ENCODE data around the gene MYO6.
"Not testable (repeated sequence)": the region's sequence is repeated elsewhere in the genome, so short reads cannot be mapped to it uniquely, and the experiment has no call there.

Gene MYO6

GRCh38 chr6:75748743-75749538, at the start of gene MYO6:
Gene MYO6 (plus strand): TSS chr6:75749239. CDS start chr6:75817548, 68,309 bp downstream.
- peak; percentile 70 for DNase-seq

- DNase-seq = not testable (repeated sequence)
Observed at GRCh38 chr6:75708334-75708733, 40.7 kb upstream of the MYO6 start.

GRCh38 chr6:75711173-75711572, 37.9 kb upstream of the MYO6 start:
- no peak for DNase-seq

GRCh38 chr6:75719133-75719532, 29.9 kb upstream of the MYO6 start:
- no peak for DNase-seq

- no peak for DNase-seq
Observed at GRCh38 chr6:75723382-75723781, 25.7 kb upstream of the MYO6 start.

- no peak for DNase-seq
Observed at GRCh38 chr6:75727206-75727605, 21.8 kb upstream of the MYO6 start.

- DNase-seq = not testable (repeated sequence)
Observed at GRCh38 chr6:75731029-75731428, 18.0 kb upstream of the MYO6 start.

- DNase-seq = no peak
Observed at GRCh38 chr6:75735491-75736186, 13.4 kb upstream of the MYO6 start.

GRCh38 chr6:75743971-75744370, 5.1 kb upstream of the MYO6 start:
- no peak for DNase-seq

- DNase-seq = no peak
Observed at GRCh38 chr6:75745404-75745803, 3.6 kb upstream of the MYO6 start.

GRCh38 chr6:75746221-75746620, 2.8 kb upstream of the MYO6 start:
- DNase-seq = no peak

- no peak for DNase-seq
Observed at GRCh38 chr6:75747152-75747992, 1.7 kb upstream of the MYO6 start.

GRCh38 chr6:75748003-75748742, 866 bp upstream of the MYO6 start:
- no peak for DNase-seq

- DNase-seq = no peak
Observed at GRCh38 chr6:75751443-75751842, 2.4 kb downstream of the MYO6 start.

GRCh38 chr6:75752365-75752764, 3.3 kb downstream of the MYO6 start:
- DNase-seq = no peak

- no peak for DNase-seq
Observed at GRCh38 chr6:75755704-75756103, 6.7 kb downstream of the MYO6 start.

- DNase-seq = no peak
Observed at GRCh38 chr6:75757295-75757694, 8.3 kb downstream of the MYO6 start.

- no peak for DNase-seq
Observed at GRCh38 chr6:75758061-75758460, 9.0 kb downstream of the MYO6 start.

GRCh38 chr6:75759207-75759606, 10.2 kb downstream of the MYO6 start:
- no peak for DNase-seq

GRCh38 chr6:75760320-75760719, 11.3 kb downstream of the MYO6 start:
- DNase-seq = no peak

GRCh38 chr6:75761489-75761888, 12.4 kb downstream of the MYO6 start:
- DNase-seq = no peak

GRCh38 chr6:75762063-75762462, 13.0 kb downstream of the MYO6 start:
- DNase-seq = no peak

GRCh38 chr6:75766387-75766786, 17.3 kb downstream of the MYO6 start:
- no peak for DNase-seq
